ENCODE measurements around the gene OR10V1.
"Not testable (repeated sequence)": the region's sequence is repeated elsewhere in the genome, so short reads cannot be mapped to it uniquely, and the experiment has no call there.

OR10V1 gene

GRCh38 chr11:59708537-59708936 lies 5.1 kb downstream of the OR10V1 start:
- no peak for DNase-seq

GRCh38 chr11:59707371-59707770 lies 6.3 kb downstream of the OR10V1 start:
- no peak for DNase-seq

- DNase-seq: no peak
These were observed 6.9 kb downstream of the OR10V1 start for GRCh38 chr11:59706518-59707285.

- DNase-seq: no peak
These were observed 8.4 kb downstream of the OR10V1 start for GRCh38 chr11:59705294-59705693.

- not testable (repeated sequence) for DNase-seq
These were observed 10.1 kb downstream of the OR10V1 start for GRCh38 chr11:59703515-59703914.

- DNase-seq: not testable (repeated sequence)
These were observed 13.5 kb downstream of the OR10V1 start for GRCh38 chr11:59700157-59700556.

- no peak for DNase-seq
These were observed 15.1 kb downstream of the OR10V1 start for GRCh38 chr11:59698506-59698905.

- no peak for DNase-seq
These were observed 20.7 kb downstream of the OR10V1 start for GRCh38 chr11:59692915-59693314.

GRCh38 chr11:59691156-59691555 lies 22.5 kb downstream of the OR10V1 start:
- DNase-seq: no peak

GRCh38 chr11:59689015-59689414 lies 24.6 kb downstream of the OR10V1 start:
- no peak for DNase-seq

GRCh38 chr11:59681260-59681725 lies 32.4 kb downstream of the OR10V1 start:
- DNase-seq: not testable (repeated sequence)

GRCh38 chr11:59680287-59681154 lies 33.1 kb downstream of the OR10V1 start:
- peak; percentile 58 for DNase-seq

- DNase-seq: no peak
These were observed 34.3 kb downstream of the OR10V1 start for GRCh38 chr11:59679347-59679746.

GRCh38 chr11:59678813-59679165 lies 34.9 kb downstream of the OR10V1 start:
- no peak for DNase-seq

- DNase-seq: no peak
These were observed 35.4 kb downstream of the OR10V1 start for GRCh38 chr11:59678118-59678812.

- no peak for DNase-seq
These were observed 37.4 kb downstream of the OR10V1 start for GRCh38 chr11:59676205-59676604.

GRCh38 chr11:59674291-59674690 lies 39.4 kb downstream of the OR10V1 start:
- DNase-seq: no peak

GRCh38 chr11:59673291-59673690 lies 40.4 kb downstream of the OR10V1 start:
- no peak for DNase-seq

GRCh38 chr11:59671471-59671870 lies 42.2 kb downstream of the OR10V1 start:
- no peak for DNase-seq

- DNase-seq: no peak
These were observed 44.0 kb downstream of the OR10V1 start for GRCh38 chr11:59669611-59670009.

- peak; percentile 99 for DNase-seq
These were observed 44.6 kb downstream of the OR10V1 start, which contains the start of gene PATL1 for GRCh38 chr11:59668950-59669610. TSS of gene PATL1 (minus strand) at chr11:59669037. CDS start at chr11:59668895, 142 bp downstream.

- peak; percentile 32 for DNase-seq
These were observed 45.3 kb downstream of the OR10V1 start for GRCh38 chr11:59668188-59668949.

Measured in NCI-H1092 treated with DMSO at 0.1 percent for 48 hours (cell line).